Skeletal muscle satellite cell (primary cell): ENCODE data around the gene CCDC24.

Experiments used
- H3K27me3 ChIP-seq: 2 replicates; pipeline ENCODE4 v1.7.0; 2013; ENCODE audit warnings: low read length; ENCODE audit not compliant: control insufficient read depth, insufficient read depth
- H3K36me3 ChIP-seq: 2 replicates; pipeline ENCODE4 v1.7.0; 2013; ENCODE audit warnings: mild to moderate bottlenecking, control low read depth, low read length; ENCODE audit not compliant: insufficient read depth
- H3K4me1 ChIP-seq: 2 replicates; pipeline ENCODE4 v1.7.0; 2013; ENCODE audit warnings: low read length; ENCODE audit not compliant: control insufficient read depth, insufficient read depth
- H3K4me2 ChIP-seq: 2 replicates; pipeline ENCODE4 v1.7.0; 2013; ENCODE audit warnings: mild to moderate bottlenecking, low read length
- H3K4me3 ChIP-seq: 2 replicates; pipeline ENCODE4 v1.7.0; 2013; ENCODE audit warnings: low read length
- H3K9ac ChIP-seq: 2 replicates; pipeline ENCODE4 v1.7.0; 2013; ENCODE audit warnings: mild to moderate bottlenecking, low read depth, low read length, moderate library complexity
- H3K9me3 ChIP-seq: replicated peaks from 2 replicates; pipeline ENCODE4 v1.7.0; 2013; ENCODE audit warnings: mild to moderate bottlenecking, control low read depth, low read length

The CCDC24 gene

GRCh38 chr1:43994071-43994470 lies 2.7 kb downstream of the CCDC24 start:
- no peaks in the 10 kb centered on the region for H3K9me3 ChIP-seq
- no peak overlapping the region for H3K9ac ChIP-seq
- no peak overlapping the region for H3K4me3 ChIP-seq
- H3K4me2 ChIP-seq: no peak overlapping the region
- H3K27me3 ChIP-seq: no peaks in the 10 kb centered on the region
- H3K4me1 ChIP-seq: peaks cover 12% of the 10 kb centered on the region
- H3K36me3 ChIP-seq: no peaks in the 10 kb centered on the region

- no peak overlapping the region for H3K4me3 ChIP-seq
- H3K9me3 ChIP-seq: no peaks in the 10 kb centered on the region
- H3K4me2 ChIP-seq: no peak overlapping the region
- H3K27me3 ChIP-seq: no peaks in the 10 kb centered on the region
- no peaks in the 10 kb centered on the region for H3K36me3 ChIP-seq
- H3K4me1 ChIP-seq: peaks cover 19% of the 10 kb centered on the region
- H3K9ac ChIP-seq: no peak overlapping the region
Measured at GRCh38 chr1:43994794-43995790, 3.7 kb downstream of the CCDC24 start.

- H3K4me3 ChIP-seq: no peak overlapping the region
- H3K27me3 ChIP-seq: no peaks in the 10 kb centered on the region
- H3K9me3 ChIP-seq: no peaks in the 10 kb centered on the region
- H3K4me2 ChIP-seq: no peak overlapping the region
- peaks cover 13% of the 10 kb centered on the region for H3K4me1 ChIP-seq
- no peak overlapping the region for H3K9ac ChIP-seq
- H3K36me3 ChIP-seq: no peaks in the 10 kb centered on the region
Measured at GRCh38 chr1:43995984-43996732, 4.8 kb downstream of the CCDC24 start.

DNA sequence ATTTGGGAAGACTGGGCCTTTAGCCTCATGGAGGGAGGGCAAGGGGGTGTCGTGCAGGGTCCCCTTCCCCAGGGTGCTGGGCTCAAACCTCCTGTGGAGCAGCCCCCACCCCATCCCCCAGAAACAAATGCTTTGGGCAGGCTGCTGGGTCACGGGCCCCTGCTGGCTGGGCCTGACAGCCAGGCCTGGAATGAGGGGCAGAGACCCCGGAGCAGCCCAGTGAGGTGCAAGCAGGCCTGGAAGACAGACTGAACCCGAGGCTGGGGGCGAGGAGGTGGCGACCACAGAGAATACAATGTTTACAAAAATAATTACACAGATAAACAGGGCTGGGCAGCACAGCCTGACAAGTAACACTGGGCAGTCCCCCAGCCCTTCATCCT lies 5.3 kb downstream of the CCDC24 start:
- H3K4me1 ChIP-seq: peaks cover 11% of the 10 kb centered on the region
- H3K27me3 ChIP-seq: no peaks in the 10 kb centered on the region
- H3K4me2 ChIP-seq: no peak overlapping the region
- no peaks in the 10 kb centered on the region for H3K9me3 ChIP-seq
- no peak overlapping the region for H3K4me3 ChIP-seq
- no peak overlapping the region for H3K9ac ChIP-seq
- no peaks in the 10 kb centered on the region for H3K36me3 ChIP-seq

DNA sequence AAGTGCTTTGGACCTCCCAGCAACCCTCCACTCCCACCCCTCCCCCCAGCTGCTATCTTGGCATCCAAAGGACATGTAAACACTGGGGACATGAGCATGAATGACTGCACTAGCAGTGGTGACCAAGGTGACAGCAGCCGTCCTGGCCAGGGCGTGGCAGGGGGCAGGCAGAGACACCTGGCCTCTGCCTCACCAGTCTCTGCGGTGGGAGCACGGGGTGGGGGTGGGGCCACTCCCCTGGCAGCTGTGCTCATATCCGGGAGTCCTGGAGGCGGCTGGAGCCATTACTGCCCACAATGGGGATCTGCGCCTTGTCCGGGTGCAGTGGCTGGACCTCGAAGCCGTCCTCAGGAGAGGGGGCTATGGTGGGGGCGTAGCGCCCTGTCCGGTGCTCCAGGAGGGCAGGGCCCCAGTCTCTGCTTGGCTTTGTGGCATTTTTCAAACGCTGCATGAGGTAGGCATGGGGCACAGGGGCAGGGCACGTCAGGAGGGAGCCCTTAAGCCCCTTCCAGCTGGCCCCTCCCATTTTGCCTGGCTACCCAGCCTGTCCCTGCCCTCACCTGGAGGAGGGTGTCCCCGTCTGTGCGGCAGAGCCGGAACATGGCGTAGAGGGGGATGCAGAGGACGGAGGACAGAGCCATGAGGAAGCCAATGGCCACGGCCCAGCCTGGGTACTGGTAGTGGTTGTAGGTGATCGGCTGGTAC lies 6.0 kb downstream of the CCDC24 start:
- H3K9ac ChIP-seq: no peak overlapping the region
- H3K4me2 ChIP-seq: no peak overlapping the region
- H3K27me3 ChIP-seq: no peaks in the 10 kb centered on the region
- peaks cover 6% of the 10 kb centered on the region for H3K4me1 ChIP-seq
- H3K36me3 ChIP-seq: no peaks in the 10 kb centered on the region
- H3K4me3 ChIP-seq: no peak overlapping the region
- no peaks in the 10 kb centered on the region for H3K9me3 ChIP-seq

DNA sequence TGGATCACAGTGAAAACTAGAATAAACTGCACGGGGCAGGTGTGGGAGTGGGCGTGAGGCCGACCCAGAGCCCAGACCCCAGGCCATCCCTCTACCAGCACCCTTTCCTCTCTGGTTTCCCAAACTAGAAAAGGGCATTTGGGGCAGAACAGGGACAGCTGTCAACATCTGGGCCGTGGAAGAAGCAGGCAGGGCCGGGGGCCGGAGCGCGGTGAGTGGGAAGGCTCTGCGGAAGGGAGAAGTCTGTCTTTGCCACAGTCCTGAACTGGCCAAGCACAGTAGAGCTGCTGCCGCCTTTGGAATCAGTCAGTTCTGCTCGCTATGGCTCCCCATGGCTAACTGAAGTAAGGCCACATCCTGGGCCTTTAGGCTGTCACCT lies 6.6 kb downstream of the CCDC24 start:
- Histone ChIP-seq H3K27me3 (no peaks in the 10 kb centered on the region), H3K4me2 (no peak overlapping the region), H3K9ac (no peak overlapping the region), H3K36me3 (no peaks in the 10 kb centered on the region), H3K4me3 (no peak overlapping the region), H3K9me3 (no peaks in the 10 kb centered on the region), H3K4me1 (peaks cover 6% of the 10 kb centered on the region)

GRCh38 chr1:43999455-43999854 lies 8.1 kb downstream of the CCDC24 start:
- Histone ChIP-seq H3K9me3 (no peaks in the 10 kb centered on the region), H3K4me1 (peaks cover 6% of the 10 kb centered on the region), H3K4me2 (no peak overlapping the region), H3K4me3 (no peak overlapping the region), H3K36me3 (no peaks in the 10 kb centered on the region), H3K27me3 (no peaks in the 10 kb centered on the region), H3K9ac (no peak overlapping the region)

- Histone ChIP-seq H3K36me3 (no peaks in the 10 kb centered on the region), H3K9ac (no peak overlapping the region), H3K4me2 (no peak overlapping the region), H3K9me3 (no peaks in the 10 kb centered on the region), H3K4me3 (no peak overlapping the region), H3K27me3 (no peaks in the 10 kb centered on the region), H3K4me1 (peaks cover 6% of the 10 kb centered on the region)
Measured at GRCh38 chr1:44000122-44000665, 8.8 kb downstream of the CCDC24 start.

DNA sequence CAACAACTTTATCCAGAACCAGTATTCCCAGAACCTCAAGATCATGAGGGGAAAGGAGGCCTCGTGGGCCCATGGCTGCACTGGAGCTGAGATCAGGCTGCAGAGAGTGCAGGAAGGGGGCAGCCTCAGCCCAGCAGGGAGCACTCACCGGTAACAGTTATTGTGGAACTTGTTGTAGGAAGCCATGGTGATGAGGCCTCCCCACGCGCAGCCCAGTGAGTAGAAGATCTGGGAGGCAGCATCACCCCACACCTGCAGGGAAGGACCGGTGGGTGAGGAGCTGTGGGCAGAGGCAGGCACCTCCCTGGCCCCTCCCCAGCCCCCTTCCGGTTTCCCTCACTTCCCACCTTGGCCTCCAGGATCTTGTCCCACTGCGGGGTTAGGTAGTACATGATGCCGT lies 10.8 kb downstream of the CCDC24 start:
- no peak overlapping the region for H3K4me3 ChIP-seq
- H3K4me2 ChIP-seq: no peak overlapping the region
- H3K27me3 ChIP-seq: no peaks in the 10 kb centered on the region
- H3K36me3 ChIP-seq: no peaks in the 10 kb centered on the region
- H3K9me3 ChIP-seq: no peaks in the 10 kb centered on the region
- peaks cover 11% of the 10 kb centered on the region for H3K4me1 ChIP-seq
- no peak overlapping the region for H3K9ac ChIP-seq

- Histone ChIP-seq H3K27me3 (no peaks in the 10 kb centered on the region), H3K4me2 (no peak overlapping the region), H3K36me3 (no peaks in the 10 kb centered on the region), H3K9me3 (no peaks in the 10 kb centered on the region), H3K4me3 (no peak overlapping the region), H3K9ac (no peak overlapping the region), H3K4me1 (peaks cover 11% of the 10 kb centered on the region)
Measured at GRCh38 chr1:44002606-44003157, 11.3 kb downstream of the CCDC24 start.

GRCh38 chr1:44008259-44008658 lies 16.9 kb downstream of the CCDC24 start:
- Histone ChIP-seq H3K4me2 (no peak overlapping the region), H3K4me1 (peaks cover 4% of the 10 kb centered on the region), H3K4me3 (no peak overlapping the region), H3K9me3 (no peaks in the 10 kb centered on the region), H3K9ac (no peak overlapping the region), H3K27me3 (no peaks in the 10 kb centered on the region), H3K36me3 (no peaks in the 10 kb centered on the region)
